Activated CD8-positive, alpha-beta T cell treated with anti-CD3 and anti-CD28 coated beads for 36 hours (primary cell): ENCODE results near the gene TMEM150B. TPM values are rescaled to one million over a fixed set of nuclear protein-coding genes. Genes with fewer than 3 reads are reported as not detected.
A peak's percentile ranks its signal among the peaks of the same experiment; 100 is the strongest.

Source experiments
- ATAC-seq: fragments of 200-7000 bp; cut with Tn5 transposase; one replicate; pipeline ENCODE4 v1.10.0; 2021; ENCODE audit warnings: mild to moderate bottlenecking, moderate library complexity
- CTCF ChIA-PET: fragments of 350-600 bp; sonication (Branson Sonifier 250); formaldehyde crosslinking; loops from one replicate; lab custom pipeline; 2021; ENCODE audit warnings: antibody characterized with exemption; lab: Charles Lee
- POLR2A ChIA-PET: fragments of 350-600 bp; sonication (Branson Sonifier 250); formaldehyde crosslinking; loops from one replicate; lab custom pipeline; 2021; ENCODE audit warnings: antibody characterized with exemption; lab: Charles Lee
- DNase-seq: peaks from one replicate; pipeline ENCODE4 v3.0.0-alpha.2; 2020
- H3K27ac Mint-ChIP-seq: one replicate; pipeline ENCODE4 v1.8.0; 2021; ENCODE audit warnings: mild to moderate bottlenecking, mixed read lengths
- H3K27me3 Mint-ChIP-seq: one replicate; pipeline ENCODE4 v1.8.0; 2021; ENCODE audit warnings: mixed read lengths
- H3K36me3 Mint-ChIP-seq: one replicate; pipeline ENCODE4 v1.8.0; 2021; ENCODE audit warnings: low read depth, mixed read lengths
- H3K4me1 Mint-ChIP-seq: one replicate; pipeline ENCODE4 v1.8.0; 2021; ENCODE audit warnings: low read depth, mixed read lengths
- H3K4me3 Mint-ChIP-seq: one replicate; pipeline ENCODE4 v1.8.0; 2021; ENCODE audit warnings: mild to moderate bottlenecking, moderate library complexity, mixed read lengths
- H3K9me3 Mint-ChIP-seq: one replicate; pipeline ENCODE4 v1.8.0; 2021; ENCODE audit warnings: mixed read lengths
- CTCF ChIP-seq: fragments of 200-600 bp; IDR thresholded peaks from one replicate; pipeline ENCODE4 v1.8.0; 2022; ENCODE audit warnings: antibody characterized with exemption, mild to moderate bottlenecking
- intact Hi-C: fragments of 100-400 bp; cut with micrococcal nuclease; formaldehyde crosslinking; loops from one replicate; pipeline ENCODE4 v1.10.0; 2022
- total RNA-seq, 2 experiments: library from RNA; stranded (reverse); gene quantifications; one replicate each; pipeline ENCODE4 v1.2.3, GENCODE V29; 2021

TMEM150B gene
- total RNA-seq, 2 experiments from 2014 or later, result not detected

GRCh38 chr19:55304980-55305379 is 20.2 kb downstream of the TMEM150B start:
- Mint-ChIP-seq H3K27me3 (no peaks in the 10 kb centered on the region), H3K4me3 (no peak overlapping the region), H3K36me3 (peaks cover 2% of the 10 kb centered on the region), H3K4me1 (peaks cover 8% of the 10 kb centered on the region), H3K9me3 (no peaks in the 10 kb centered on the region), H3K27ac (no peak overlapping the region)
- ATAC-seq (no peak), DNase-seq (no peak)
- intact Hi-C loops, result loop anchor here (5.0 kb wide), 1 partner anchor 77 kb away; the partner anchor contains the start of gene TMEM238
- TF ChIP-seq CTCF, result no peak
- POLR2A ChIA-PET, result interaction anchor here (0.8 to 1.0 kb wide), 2 partner anchors 33 to 79 kb away, joined by 3 read pairs; partner anchors contain the start of gene TMEM238
- CTCF ChIA-PET, result no interaction called here

- intact Hi-C loops, result loop anchor here (5.0 kb wide), 1 partner anchor 78 kb away; the partner anchor contains the start of gene TMEM238
- H3K27ac Mint-ChIP-seq, result no peak overlapping the region
- H3K9me3 Mint-ChIP-seq, result no peaks in the 10 kb centered on the region
- H3K4me1 Mint-ChIP-seq, result peaks cover 8% of the 10 kb centered on the region
- ChIA-PET CTCF (no interaction called here), POLR2A (interaction anchor here (0.8 to 1.0 kb wide), 2 partner anchors 34 to 80 kb away, joined by 3 read pairs; partner anchors contain the start of gene TMEM238)
- DNase-seq (peak; percentile 73), ATAC-seq (peak; percentile 55)
- H3K27me3 Mint-ChIP-seq, result no peaks in the 10 kb centered on the region
- peaks cover 2% of the 10 kb centered on the region for H3K36me3 Mint-ChIP-seq
- no peak overlapping the region for H3K4me3 Mint-ChIP-seq
- TF ChIP-seq CTCF, result no peak
These were observed 20.7 kb downstream of the TMEM150B start for GRCh38 chr19:55304279-55304978.

GRCh38 chr19:55303477-55303876 is 21.7 kb downstream of the TMEM150B start:
- DNase-seq (no peak), ATAC-seq (no peak)
- Mint-ChIP-seq H3K4me1 (peaks cover 8% of the 10 kb centered on the region), H3K27ac (no peak overlapping the region), H3K36me3 (peaks cover 2% of the 10 kb centered on the region), H3K27me3 (no peaks in the 10 kb centered on the region), H3K9me3 (no peaks in the 10 kb centered on the region), H3K4me3 (no peak overlapping the region)
- TF ChIP-seq CTCF, result no peak
- intact Hi-C loops, result loop anchor here (5.0 kb wide), 1 partner anchor 79 kb away; the partner anchor contains the start of gene TMEM238
- ChIA-PET POLR2A (interaction anchor here (0.8 to 2.8 kb wide), 2 partner anchors 81 to 87 kb away, joined by 4 to 18 read pairs; partner anchors contain the start of gene TMEM238), CTCF (interaction anchor here (0.6 to 3.6 kb wide), 8 partner anchors 11 to 115 kb away, joined by 3 to 46 read pairs (median 7); partner anchors contain the start of genes KMT5C, TMEM150B and TMEM238)

DNA sequence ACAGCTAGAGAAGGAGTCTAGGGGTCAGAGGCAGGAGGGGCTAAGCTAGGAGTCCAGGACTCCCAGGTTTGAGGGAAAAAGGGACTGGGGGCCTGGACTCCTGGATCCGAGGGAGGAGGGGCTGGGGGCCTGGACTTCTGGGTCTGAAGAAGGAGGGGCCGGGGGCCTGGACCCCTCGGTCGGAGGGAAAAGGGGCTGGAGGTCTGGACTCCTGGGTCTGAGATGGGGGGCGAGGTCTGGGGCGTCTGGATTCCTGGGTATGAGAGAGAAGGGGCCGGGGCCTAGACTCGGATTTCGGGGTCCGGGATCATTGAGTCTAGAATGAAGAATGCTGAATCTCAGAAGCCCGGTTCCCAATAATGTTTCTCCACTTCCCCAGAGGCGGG is 22.8 kb downstream of the TMEM150B start:
- Mint-ChIP-seq H3K9me3 (no peaks in the 10 kb centered on the region), H3K4me3 (peak overlapping the region; percentile 75), H3K27ac (peak overlapping the region; percentile 89), H3K4me1 (peaks cover 8% of the 10 kb centered on the region), H3K36me3 (peaks cover 2% of the 10 kb centered on the region), H3K27me3 (no peaks in the 10 kb centered on the region)
- no peak for TF ChIP-seq CTCF
- POLR2A ChIA-PET, result interaction anchor here (0.6 to 3.1 kb wide), 5 partner anchors 37 to 134 kb away, joined by 3 to 18 read pairs (median 6); partner anchors contain the start of genes KMT5C and TMEM238
- no peak for ATAC-seq
- intact Hi-C loops, result loop anchor here (5.0 kb wide), 1 partner anchor 80 kb away; the partner anchor contains the start of gene TMEM238
- CTCF ChIA-PET, result interaction anchor here (0.7 to 3.6 kb wide), 19 partner anchors 10 to 324 kb away, joined by 3 to 46 read pairs (median 5); partner anchors contain the start of genes KMT5C, TMEM150B and TMEM238
- DNase-seq, result no peak
